H1 (cell line): Measurements from ENCODE around the gene KIF1B.

Experiments
- ASH2L ChIP-seq: fragments of 200-600, 300-600 bp; sonication (generic); IDR thresholded peaks from one replicate; pipeline ENCODE4 v1.7.1; 2017; ENCODE audit warnings: low read length
- CHD2 ChIP-seq: IDR thresholded peaks from 2 replicates; pipeline ENCODE4 v1.6.1; 2012; ENCODE audit warnings: low read length, improper control_type of control experiment
- TCF12 ChIP-seq: IDR thresholded peaks from 2 replicates; pipeline ENCODE4 v1.6.1; 2011; ENCODE audit warnings: low read depth, mild to moderate bottlenecking, low read length
- ZNF274 ChIP-seq: IDR thresholded peaks from 2 replicates; pipeline ENCODE4 v1.7.0; 2012; ENCODE audit warnings: low read length, borderline replicate concordance; ENCODE audit errors: extremely low read depth
- TF ChIP-seq, protein P1 (sequence below), 3 experiments: IDR thresholded peaks; 1 replicate in 2 of 3; 2 replicates in 1 of 3; pipeline versions ENCODE4 v1.5.1 to v1.6.1; 2011; ENCODE audit warnings: low read length in 3 of 3, mild to moderate bottlenecking in 3 of 3, inconsistent platforms in 2 of 3, low read depth in 1 of 3, moderate library complexity in 1 of 3; ENCODE audit not compliant: insufficient read depth in 1 of 3; ENCODE audit errors: control extremely low read depth in 1 of 3

DNA sequence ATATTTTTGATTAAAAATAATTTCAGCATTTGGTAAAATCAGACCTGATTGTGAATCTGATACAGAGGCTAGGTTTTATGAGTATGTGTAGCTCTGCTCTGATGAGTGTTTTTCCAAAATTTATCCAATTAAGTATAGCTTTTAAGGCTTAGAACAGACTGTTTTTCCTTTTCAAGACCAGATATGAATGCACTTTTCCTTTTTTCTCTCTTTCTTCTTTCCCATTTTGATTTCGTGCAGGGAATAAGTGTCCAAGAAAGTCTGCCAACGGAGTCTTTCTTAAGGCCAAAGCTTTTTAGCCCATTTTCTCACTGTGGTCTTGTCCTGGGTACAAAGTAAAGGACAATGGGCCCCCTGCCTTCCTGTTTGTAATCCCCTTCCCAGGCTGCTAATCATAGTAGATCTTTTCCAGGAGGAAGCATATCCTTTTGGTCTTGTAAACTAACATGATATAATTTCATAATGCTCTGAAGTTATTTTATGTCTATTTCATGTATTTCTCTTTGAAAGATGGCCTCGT, 2.9 kb downstream of the KIF1B start:
- TF ChIP-seq CHD2: no peak
- TF ChIP-seq TCF12: no peak
- no peak for TF ChIP-seq ASH2L
- TF ChIP-seq, protein P1, sequence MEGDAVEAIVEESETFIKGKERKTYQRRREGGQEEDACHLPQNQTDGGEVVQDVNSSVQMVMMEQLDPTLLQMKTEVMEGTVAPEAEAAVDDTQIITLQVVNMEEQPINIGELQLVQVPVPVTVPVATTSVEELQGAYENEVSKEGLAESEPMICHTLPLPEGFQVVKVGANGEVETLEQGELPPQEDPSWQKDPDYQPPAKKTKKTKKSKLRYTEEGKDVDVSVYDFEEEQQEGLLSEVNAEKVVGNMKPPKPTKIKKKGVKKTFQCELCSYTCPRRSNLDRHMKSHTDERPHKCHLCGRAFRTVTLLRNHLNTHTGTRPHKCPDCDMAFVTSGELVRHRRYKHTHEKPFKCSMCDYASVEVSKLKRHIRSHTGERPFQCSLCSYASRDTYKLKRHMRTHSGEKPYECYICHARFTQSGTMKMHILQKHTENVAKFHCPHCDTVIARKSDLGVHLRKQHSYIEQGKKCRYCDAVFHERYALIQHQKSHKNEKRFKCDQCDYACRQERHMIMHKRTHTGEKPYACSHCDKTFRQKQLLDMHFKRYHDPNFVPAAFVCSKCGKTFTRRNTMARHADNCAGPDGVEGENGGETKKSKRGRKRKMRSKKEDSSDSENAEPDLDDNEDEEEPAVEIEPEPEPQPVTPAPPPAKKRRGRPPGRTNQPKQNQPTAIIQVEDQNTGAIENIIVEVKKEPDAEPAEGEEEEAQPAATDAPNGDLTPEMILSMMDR (IDR thresholded peaks at IDR 0.05; ENCODE audit: control extremely low read depth in 1 of 3, insufficient read depth in 1 of 3, low read depth in 1 of 3, low read length in 3 of 3): no peak
- no peak for TF ChIP-seq ZNF274
